ENCODE measurements around the gene PRKCI. TPM values are rescaled to one million over a fixed set of nuclear protein-coding genes. Genes with fewer than 3 reads are reported as not detected.

The PRKCI gene
- total and polyA plus RNA-seq, 4 experiments from 2014 or later, result 16.4 to 27.7 (median 18.3) TPM

GRCh38 chr3:170277833-170278580 lies 55.8 kb downstream of the PRKCI start:
- H3K9me3 Mint-ChIP-seq, result peaks cover 0 to 2% (median 0%) of the 10 kb centered on the region in 8 donors
- H3K36me3 Mint-ChIP-seq, result peaks cover 40 to 43% of the 10 kb centered on the region in 2 donors
- no peaks in the 10 kb centered on the region for H3K27me3 Mint-ChIP-seq
- Histone ChIP-seq H3K36me3 (ENCODE audit: insufficient read depth, low read length) (no peaks in the 10 kb centered on the region), H3K9me3 (ENCODE audit: control insufficient read depth in 1 of 2, low read length in 2 of 2) (no peaks in the 10 kb centered on the region), H3K27ac (ENCODE audit: low read depth, low read length) (peak overlapping the region; percentile 3), H3K4me1 (ENCODE audit: insufficient read depth, low read length) (peaks cover 22% of the 10 kb centered on the region), H3K4me3 (ENCODE audit: low read length in 2 of 2) (peak overlapping the region; percentile 13 to 61), H3K27me3 (ENCODE audit: insufficient read depth, low read length) (no peaks in the 10 kb centered on the region)
- ChIA-PET CTCF (ENCODE audit: partially characterized antibody) (interaction anchor here (0.9 to 2.1 kb wide), 2 partner anchors 73 to 136 kb away, joined by 4 to 6 read pairs; no protein-coding TSS in a partner anchor), POLR2A (ENCODE audit: partially characterized antibody) (interaction anchor here (1.3 kb wide), 1 partner anchor 79 kb away, joined by 11 read pairs; the partner anchor contains the start of gene SKIL)
- peaks cover 17 to 28% (median 22%) of the 10 kb centered on the region in 4 donors for H3K4me1 Mint-ChIP-seq
- peak overlapping the region; percentile 75 to 92 (median 89) for H3K4me3 Mint-ChIP-seq
- intact Hi-C loops (cut with micrococcal nuclease), result loop anchor here (10.0 kb wide), 1 partner anchor 413 kb away; the partner anchor contains the start of gene LRRC31
- peak in 4 of 5 donors; percentile 22 to 41 (median 24) for DNase-seq
- peak overlapping the region; percentile 61 to 96 (median 92) for H3K27ac Mint-ChIP-seq

DNA sequence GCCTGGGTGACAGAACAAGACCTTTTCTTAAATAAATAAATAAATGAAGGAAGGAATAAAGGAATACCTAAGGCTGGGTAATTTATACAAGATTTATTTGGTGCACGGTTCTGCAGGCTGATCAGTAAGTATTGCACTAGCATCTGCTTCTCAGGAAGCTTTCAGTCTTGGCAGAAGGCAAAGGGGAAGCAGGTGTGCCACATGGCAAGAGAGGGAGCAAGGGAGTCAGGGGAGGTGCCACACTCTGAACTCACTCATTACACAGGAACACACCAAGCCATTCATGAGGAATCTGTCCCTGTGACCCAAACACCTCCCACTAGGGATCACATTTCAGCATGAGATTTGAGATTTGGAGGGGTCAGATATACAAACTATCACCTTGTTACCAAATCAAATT lies 56.4 kb downstream of the PRKCI start:
- POLR2A ChIA-PET (ENCODE audit: partially characterized antibody), result interaction anchor here (1.3 kb wide), 1 partner anchor 78 kb away, joined by 11 read pairs; the partner anchor contains the start of gene SKIL
- peak overlapping the region in 4 of 8 donors; percentile 21 to 89 (median 62) for H3K4me3 Mint-ChIP-seq
- CTCF ChIA-PET (ENCODE audit: partially characterized antibody), result interaction anchor here (2.1 kb wide), 1 partner anchor 135 kb away, joined by 6 read pairs; no protein-coding TSS in a partner anchor

GRCh38 chr3:170290194-170290593 lies 68.0 kb downstream of the PRKCI start:
- no peaks in the 10 kb centered on the region for H3K4me1 Mint-ChIP-seq
- no peak for DNase-seq
- ChIA-PET CTCF (ENCODE audit: partially characterized antibody) (no interaction called here), POLR2A (ENCODE audit: partially characterized antibody) (interaction anchor here (1.6 kb wide), 1 partner anchor 14 kb away, joined by 3 read pairs; no protein-coding TSS in a partner anchor)
- peaks cover 3% of the 10 kb centered on the region for H3K36me3 ChIP-seq (ENCODE audit: insufficient read depth, low read length)
- intact Hi-C loops (cut with micrococcal nuclease), result no loop called here
- H3K4me3 ChIP-seq (ENCODE audit: low read length in 2 of 2), result no peak overlapping the region
- H3K27ac Mint-ChIP-seq, result no peak overlapping the region
- no peaks in the 10 kb centered on the region for H3K27me3 Mint-ChIP-seq
- no peaks in the 10 kb centered on the region for H3K4me1 ChIP-seq (ENCODE audit: insufficient read depth, low read length)
- H3K9me3 Mint-ChIP-seq, result no peaks in the 10 kb centered on the region
- peaks cover 18 to 23% of the 10 kb centered on the region in 2 donors for H3K36me3 Mint-ChIP-seq
- H3K4me3 Mint-ChIP-seq, result no peak overlapping the region
- no peak overlapping the region for H3K27ac ChIP-seq (ENCODE audit: low read depth, low read length)
- H3K9me3 ChIP-seq (ENCODE audit: control insufficient read depth in 1 of 2, low read length in 2 of 2), result no peaks in the 10 kb centered on the region
- H3K27me3 ChIP-seq (ENCODE audit: insufficient read depth, low read length), result no peaks in the 10 kb centered on the region

More for the DNA sequence above, 56.4 kb downstream of the PRKCI start:
- peaks cover 17 to 28% (median 22%) of the 10 kb centered on the region in 4 donors for H3K4me1 Mint-ChIP-seq
- H3K36me3 Mint-ChIP-seq, result peaks cover 44 to 48% of the 10 kb centered on the region in 2 donors
- peaks cover 0 to 2% (median 0%) of the 10 kb centered on the region in 8 donors for H3K9me3 Mint-ChIP-seq
- H3K27me3 ChIP-seq (ENCODE audit: insufficient read depth, low read length), result no peaks in the 10 kb centered on the region
- intact Hi-C loops (cut with micrococcal nuclease), result loop anchor here (10.0 kb wide), 1 partner anchor 414 kb away; the partner anchor contains the start of gene LRRC31
- peaks cover 22% of the 10 kb centered on the region for H3K4me1 ChIP-seq (ENCODE audit: insufficient read depth, low read length)
- no peak for DNase-seq
- H3K27me3 Mint-ChIP-seq, result no peaks in the 10 kb centered on the region
- no peaks in the 10 kb centered on the region for H3K9me3 ChIP-seq (ENCODE audit: control insufficient read depth in 1 of 2, low read length in 2 of 2)
- no peak overlapping the region for H3K4me3 ChIP-seq (ENCODE audit: low read length in 2 of 2)
- no peaks in the 10 kb centered on the region for H3K36me3 ChIP-seq (ENCODE audit: insufficient read depth, low read length)
- H3K27ac Mint-ChIP-seq, result peak overlapping the region in 4 of 7 donors; percentile 47 to 96 (median 79)
- no peak overlapping the region for H3K27ac ChIP-seq (ENCODE audit: low read depth, low read length)

DNA sequence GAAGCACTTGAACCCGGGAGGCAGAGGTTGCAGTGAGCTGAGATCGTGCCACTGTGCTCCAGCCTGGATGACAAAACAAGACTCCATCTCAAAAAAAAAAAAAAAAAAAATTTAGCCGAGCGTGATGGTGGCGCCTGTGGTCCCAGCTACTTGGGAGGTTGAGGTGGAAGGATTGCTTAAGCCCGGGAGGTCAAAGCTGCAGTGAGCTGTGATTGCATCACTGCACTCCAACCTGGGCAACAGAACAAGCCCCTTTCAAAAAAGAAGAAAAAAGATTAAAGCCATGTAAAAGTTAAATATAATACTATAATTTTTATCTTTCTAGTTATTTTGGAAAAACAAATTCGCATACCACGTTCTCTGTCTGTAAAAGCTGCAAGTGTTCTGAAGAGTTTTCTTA lies 73.4 kb downstream of the PRKCI start:
- H3K36me3 Mint-ChIP-seq, result peaks cover 24 to 28% of the 10 kb centered on the region in 2 donors
- Histone ChIP-seq H3K4me3 (ENCODE audit: low read length in 2 of 2) (no peak overlapping the region), H3K27me3 (ENCODE audit: insufficient read depth, low read length) (no peaks in the 10 kb centered on the region), H3K4me1 (ENCODE audit: insufficient read depth, low read length) (no peaks in the 10 kb centered on the region), H3K27ac (ENCODE audit: low read depth, low read length) (no peak overlapping the region), H3K9me3 (ENCODE audit: control insufficient read depth in 1 of 2, low read length in 2 of 2) (no peaks in the 10 kb centered on the region), H3K36me3 (ENCODE audit: insufficient read depth, low read length) (peaks cover 3% of the 10 kb centered on the region)
- H3K27ac Mint-ChIP-seq, result no peak overlapping the region
- H3K27me3 Mint-ChIP-seq, result no peaks in the 10 kb centered on the region
- intact Hi-C loops (cut with micrococcal nuclease), result no loop called here
- DNase-seq, result no peak
- ChIA-PET POLR2A (ENCODE audit: partially characterized antibody) (no interaction called here), CTCF (ENCODE audit: partially characterized antibody) (interaction anchor here (0.8 to 0.9 kb wide), 2 partner anchors 62 to 119 kb away, joined by 3 read pairs; partner anchors contain the start of gene SKIL)
- H3K9me3 Mint-ChIP-seq, result no peaks in the 10 kb centered on the region
- no peak overlapping the region for H3K4me3 Mint-ChIP-seq
- H3K4me1 Mint-ChIP-seq, result no peaks in the 10 kb centered on the region

GRCh38 chr3:170296703-170297102 lies 74.5 kb downstream of the PRKCI start:
- Histone ChIP-seq H3K36me3 (ENCODE audit: insufficient read depth, low read length) (peaks cover 3% of the 10 kb centered on the region), H3K27ac (ENCODE audit: low read depth, low read length) (no peak overlapping the region), H3K4me3 (ENCODE audit: low read length in 2 of 2) (no peak overlapping the region), H3K9me3 (ENCODE audit: control insufficient read depth in 1 of 2, low read length in 2 of 2) (no peaks in the 10 kb centered on the region), H3K27me3 (ENCODE audit: insufficient read depth, low read length) (no peaks in the 10 kb centered on the region), H3K4me1 (ENCODE audit: insufficient read depth, low read length) (no peaks in the 10 kb centered on the region)
- Mint-ChIP-seq H3K27ac (peak overlapping the region in 1 of 7 donors; percentile 43), H3K36me3 (peaks cover 21 to 27% of the 10 kb centered on the region in 2 donors), H3K9me3 (no peaks in the 10 kb centered on the region), H3K27me3 (no peaks in the 10 kb centered on the region), H3K4me1 (no peaks in the 10 kb centered on the region), H3K4me3 (no peak overlapping the region)
- ChIA-PET CTCF (ENCODE audit: partially characterized antibody) (no interaction called here), POLR2A (ENCODE audit: partially characterized antibody) (no interaction called here)
- DNase-seq, result no peak
- intact Hi-C loops (cut with micrococcal nuclease), result no loop called here

DNA sequence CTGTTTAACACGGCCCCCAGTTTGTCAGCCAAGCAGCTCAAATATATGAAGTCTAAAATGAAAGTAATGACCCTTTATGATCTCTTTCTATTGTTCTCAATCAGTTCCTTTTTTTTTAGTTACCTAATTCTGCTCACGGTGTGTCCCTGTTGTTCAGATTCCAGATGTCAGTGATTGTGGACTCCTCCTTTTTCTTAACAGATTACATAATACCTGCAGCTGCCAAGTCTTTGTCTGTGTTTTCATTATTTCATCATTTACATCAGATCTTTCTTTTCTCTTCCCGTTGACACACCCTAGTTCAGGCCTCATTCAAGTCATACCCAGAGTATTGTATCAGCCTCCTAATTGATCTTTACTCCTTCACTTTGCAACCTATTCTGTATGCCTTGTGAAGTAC lies 79.2 kb downstream of the PRKCI start:
- H3K4me3 Mint-ChIP-seq, result no peak overlapping the region
- H3K9me3 Mint-ChIP-seq, result no peaks in the 10 kb centered on the region
- peaks cover 11 to 13% of the 10 kb centered on the region in 2 donors for H3K36me3 Mint-ChIP-seq
- CTCF ChIA-PET (ENCODE audit: partially characterized antibody), result no interaction called here
- no peaks in the 10 kb centered on the region for H3K4me1 Mint-ChIP-seq
- no peak for DNase-seq
- intact Hi-C loops (cut with micrococcal nuclease), result no loop called here
- Histone ChIP-seq H3K36me3 (ENCODE audit: insufficient read depth, low read length) (no peaks in the 10 kb centered on the region), H3K27ac (ENCODE audit: low read depth, low read length) (no peak overlapping the region), H3K4me1 (ENCODE audit: insufficient read depth, low read length) (no peaks in the 10 kb centered on the region), H3K4me3 (ENCODE audit: low read length in 2 of 2) (no peak overlapping the region), H3K27me3 (ENCODE audit: insufficient read depth, low read length) (no peaks in the 10 kb centered on the region), H3K9me3 (ENCODE audit: control insufficient read depth in 1 of 2, low read length in 2 of 2) (no peaks in the 10 kb centered on the region)
- H3K27me3 Mint-ChIP-seq, result no peaks in the 10 kb centered on the region
- POLR2A ChIA-PET (ENCODE audit: partially characterized antibody), result no interaction called here
- no peak overlapping the region for H3K27ac Mint-ChIP-seq

- intact Hi-C loops (cut with micrococcal nuclease), result no loop called here
- Histone ChIP-seq H3K27ac (ENCODE audit: low read depth, low read length) (no peak overlapping the region), H3K36me3 (ENCODE audit: insufficient read depth, low read length) (no peaks in the 10 kb centered on the region), H3K4me3 (ENCODE audit: low read length in 2 of 2) (no peak overlapping the region), H3K4me1 (ENCODE audit: insufficient read depth, low read length) (no peaks in the 10 kb centered on the region), H3K27me3 (ENCODE audit: insufficient read depth, low read length) (no peaks in the 10 kb centered on the region), H3K9me3 (ENCODE audit: control insufficient read depth in 1 of 2, low read length in 2 of 2) (no peaks in the 10 kb centered on the region)
- Mint-ChIP-seq H3K27me3 (no peaks in the 10 kb centered on the region), H3K4me3 (no peak overlapping the region), H3K27ac (no peak overlapping the region), H3K4me1 (no peaks in the 10 kb centered on the region), H3K9me3 (no peaks in the 10 kb centered on the region), H3K36me3 (peaks cover 8 to 9% of the 10 kb centered on the region in 2 donors)
- DNase-seq, result no peak
- POLR2A ChIA-PET (ENCODE audit: partially characterized antibody), result no interaction called here
- CTCF ChIA-PET (ENCODE audit: partially characterized antibody), result no interaction called here
Observed at GRCh38 chr3:170302008-170302407, 79.8 kb downstream of the PRKCI start.
